H9 (cell line): Measurements from ENCODE around the gene ABHD16B. TPM values are rescaled to one million over a fixed set of nuclear protein-coding genes. Genes with fewer than 3 reads are reported as not detected.

Source experiments
- DNase-seq: peaks from one replicate; pipeline ENCODE4 v3.0.0-alpha.2; 2017
- H2AFZ ChIP-seq: one replicate; pipeline ENCODE4 v1.6.1; 2013; ENCODE audit warnings: mild to moderate bottlenecking, low read length, control low read depth, moderate library complexity
- H2AK5ac ChIP-seq: 2 replicates; pipeline ENCODE4 v1.6.1; 2013; ENCODE audit warnings: low read length, control low read depth, mixed read lengths; ENCODE audit not compliant: insufficient read length
- H2BK120ac ChIP-seq: one replicate; pipeline ENCODE4 v1.6.1; 2013; ENCODE audit warnings: low read depth, mild to moderate bottlenecking, low read length, control low read depth, inconsistent platforms; ENCODE audit not compliant: poor library complexity, severe bottlenecking
- H2BK12ac ChIP-seq: 2 replicates; pipeline ENCODE4 v1.6.1; 2013; ENCODE audit warnings: low read length, control low read depth, mixed read lengths, low read depth; ENCODE audit not compliant: insufficient read length
- H2BK15ac ChIP-seq: 2 replicates; pipeline ENCODE4 v1.6.1; 2013; ENCODE audit warnings: low read depth, low read length, control low read depth
- H2BK20ac ChIP-seq: one replicate; pipeline ENCODE4 v1.6.1; 2013; ENCODE audit warnings: low read depth, mild to moderate bottlenecking, low read length, control low read depth, inconsistent platforms; ENCODE audit not compliant: poor library complexity, severe bottlenecking
- H2BK5ac ChIP-seq: 2 replicates; pipeline ENCODE4 v1.6.1; 2013; ENCODE audit warnings: low read length, control low read depth, mixed read lengths; ENCODE audit not compliant: insufficient read length
- H3K14ac ChIP-seq: 2 replicates; pipeline ENCODE4 v1.6.1; 2013; ENCODE audit warnings: low read length, control low read depth; ENCODE audit not compliant: insufficient read depth
- H3K18ac ChIP-seq: 2 replicates; pipeline ENCODE4 v1.6.1; 2013; ENCODE audit warnings: low read depth, mild to moderate bottlenecking, mixed read lengths, low read length, control low read depth; ENCODE audit not compliant: insufficient read length
- H3K23ac ChIP-seq: 2 replicates; pipeline ENCODE4 v1.6.1; 2013; ENCODE audit warnings: low read length, control low read depth, mixed read lengths, low read depth; ENCODE audit not compliant: insufficient read length
- H3K23me2 ChIP-seq: 2 replicates; pipeline ENCODE4 v1.6.1; 2013; ENCODE audit warnings: low read depth, mild to moderate bottlenecking, mixed read lengths, low read length, control low read depth; ENCODE audit not compliant: insufficient read length, poor library complexity, severe bottlenecking
- H3K27ac ChIP-seq: 2 replicates; pipeline ENCODE4 v1.5.1; 2013; ENCODE audit warnings: low read length, control low read depth, mixed read lengths, low read depth; ENCODE audit not compliant: insufficient read length
- H3K27me3 ChIP-seq: 2 replicates; pipeline ENCODE4 v1.6.1; 2013; ENCODE audit warnings: low read length, control low read depth, inconsistent platforms; ENCODE audit not compliant: insufficient read depth
- H3K4ac ChIP-seq: 2 replicates; pipeline ENCODE4 v1.6.1; 2013; ENCODE audit warnings: low read depth, mild to moderate bottlenecking, control low read depth, inconsistent platforms, low read length, moderate library complexity
- H3K4me1 ChIP-seq: 2 replicates; pipeline ENCODE4 v1.6.1; 2013; ENCODE audit warnings: low read length, control low read depth, inconsistent platforms; ENCODE audit not compliant: insufficient read depth
- H3K4me2 ChIP-seq: 2 replicates; pipeline ENCODE4 v1.6.1; 2013; ENCODE audit warnings: low read length, control low read depth, mixed read lengths; ENCODE audit not compliant: insufficient read length, insufficient read depth
- H3K56ac ChIP-seq: 2 replicates; pipeline ENCODE4 v1.6.1; 2013; ENCODE audit warnings: low read depth, mild to moderate bottlenecking, mixed read lengths, low read length, control low read depth; ENCODE audit not compliant: insufficient read length
- H3K79me1 ChIP-seq: 2 replicates; pipeline ENCODE4 v1.6.1; 2013; ENCODE audit warnings: low read depth, mild to moderate bottlenecking, moderate library complexity, low read length, control low read depth, inconsistent platforms; ENCODE audit not compliant: insufficient read depth, poor library complexity, severe bottlenecking
- H3K79me2 ChIP-seq: 2 replicates; pipeline ENCODE4 v1.6.1; 2013; ENCODE audit warnings: low read length, control low read depth, inconsistent platforms; ENCODE audit not compliant: insufficient read depth
- H3K9ac ChIP-seq: 2 replicates; pipeline ENCODE4 v1.6.1; 2013; ENCODE audit warnings: low read length, control low read depth, mixed read lengths; ENCODE audit not compliant: insufficient read length; ENCODE audit errors: extremely low read depth
- H3K9me3 ChIP-seq: one replicate; pipeline ENCODE4 v1.6.1; 2013; ENCODE audit warnings: low read depth, low read length, inconsistent platforms; ENCODE audit not compliant: control insufficient read depth
- H3T11ph ChIP-seq: one replicate; pipeline ENCODE4 v1.6.1; 2013; ENCODE audit warnings: mild to moderate bottlenecking, low read length, control low read depth, inconsistent platforms
- H4K20me1 ChIP-seq: one replicate; pipeline ENCODE4 v1.6.1; 2013; ENCODE audit not compliant: control insufficient read depth, insufficient read length, insufficient read depth
- H4K5ac ChIP-seq: 2 replicates; pipeline ENCODE4 v1.6.1; 2013; ENCODE audit warnings: low read depth, mild to moderate bottlenecking, mixed read lengths, low read length, control low read depth; ENCODE audit not compliant: insufficient read length
- H4K8ac ChIP-seq: replicated peaks from 2 replicates; pipeline ENCODE4 v1.6.1; 2013; ENCODE audit warnings: low read length, control low read depth, mixed read lengths, low read depth; ENCODE audit not compliant: insufficient read length
- H4K91ac ChIP-seq: 2 replicates; pipeline ENCODE4 v1.6.1; 2013; ENCODE audit warnings: low read depth, mild to moderate bottlenecking, moderate library complexity, mixed read lengths, low read length, control low read depth; ENCODE audit not compliant: insufficient read length
- H3K27ac Mint-ChIP-seq, 3 experiments: 2 replicates in 2 of 3; 3 replicates in 1 of 3; pipeline ENCODE4 v1.8.0; 2020 to 2021; ENCODE audit warnings: mixed read lengths in 3 of 3, mild to moderate bottlenecking in 1 of 3, moderate library complexity in 1 of 3
- H3K27me3 Mint-ChIP-seq: 2 replicates; pipeline ENCODE4 v1.8.0; 2021; ENCODE audit warnings: low read depth, mild to moderate bottlenecking, moderate library complexity, mixed read lengths
- H3K36me3 Mint-ChIP-seq, 3 experiments: 2 replicates in 2 of 3; 3 replicates in 1 of 3; pipeline ENCODE4 v1.8.0; 2020 to 2021; ENCODE audit warnings: low read depth in 3 of 3, mixed read lengths in 3 of 3; ENCODE audit not compliant: insufficient read depth in 1 of 3
- H3K4me1 Mint-ChIP-seq, 2 experiments: 2 replicates each; pipeline ENCODE4 v1.8.0; 2020; ENCODE audit warnings: mixed read lengths in 2 of 2
- H3K4me3 Mint-ChIP-seq, 2 experiments: 2 replicates in 1 of 2; 3 replicates in 1 of 2; pipeline ENCODE4 v1.8.0; 2020 to 2021; ENCODE audit warnings: mild to moderate bottlenecking in 2 of 2, mixed read lengths in 2 of 2, moderate library complexity in 1 of 2
- H3K9me3 Mint-ChIP-seq, 2 experiments: 2 replicates in 1 of 2; 3 replicates in 1 of 2; pipeline ENCODE4 v1.8.0; 2020; ENCODE audit warnings: mild to moderate bottlenecking in 2 of 2, mixed read lengths in 2 of 2, moderate library complexity in 1 of 2
- WGBS: extraction: QIAGEN DNeasy Blood & Tissue Kit; methylation state at CpG from one replicate; pipeline ENCODE4 v1.1.7; 2013; ENCODE audit warnings: missing lambda C conversion rate, low lambda C conversion rate, mixed read lengths; ENCODE audit not compliant: insufficient read length; ENCODE audit errors: extremely low coverage; 5-methylcytosine and 5-hydroxymethylcytosine counted together
- total RNA-seq: library from RNA; stranded (reverse); gene quantifications from 2 replicates; pipeline ENCODE4 v1.2.1, GENCODE V29; 2021
- TF ChIP-seq, protein P1 (sequence below): fragments of 200-600 bp; sonication (generic); conservative IDR thresholded peaks from 3 replicates; pipeline ENCODE4 v1.8.0; 2021; ENCODE audit warnings: antibody characterized with exemption, mild to moderate bottlenecking

ABHD16B gene
- total RNA-seq, 1 experiment from 2014 or later, result not detected

DNA sequence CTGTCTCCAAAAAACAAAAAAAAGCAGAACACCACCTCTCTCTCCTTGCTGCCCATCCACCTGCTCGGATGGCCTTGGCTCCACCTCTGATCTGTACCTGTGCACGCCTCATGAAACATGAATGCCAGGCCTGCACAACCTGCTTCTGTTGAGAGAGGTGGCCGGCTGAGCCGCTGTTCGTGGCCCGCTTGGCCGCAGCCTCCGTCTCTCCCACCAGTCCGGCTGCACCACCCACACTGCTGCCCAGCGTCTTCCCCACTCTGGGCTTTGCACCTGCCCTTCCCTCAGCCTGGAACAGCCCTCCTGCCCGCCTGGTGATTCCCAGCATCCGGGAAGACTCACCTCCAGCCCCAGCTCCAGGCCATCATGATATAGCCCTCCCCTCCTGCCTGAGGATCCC, 18.1 kb upstream of the ABHD16B start:
- H3K18ac ChIP-seq, result no peak overlapping the region
- no peak overlapping the region for H2AK5ac ChIP-seq
- H3K27ac ChIP-seq, result no peak overlapping the region
- no peak overlapping the region for H3K23ac ChIP-seq
- no peak overlapping the region for H3K56ac ChIP-seq
- WGBS, result no CpG with 5 or more reads among the region's 12 CpGs
- H2AFZ ChIP-seq, result no peak overlapping the region
- H2BK15ac ChIP-seq, result no peak overlapping the region
- H3K23me2 ChIP-seq, result peaks cover 5% of the 10 kb centered on the region
- H3K9ac ChIP-seq, result no peak overlapping the region
- H3K4ac ChIP-seq, result no peak overlapping the region
- H2BK120ac ChIP-seq, result no peak overlapping the region
- no peak overlapping the region for H4K5ac ChIP-seq
- H3K4me1 ChIP-seq, result peaks cover 5% of the 10 kb centered on the region; the same call in 1 of the 2 replicates
- no peak overlapping the region for H3T11ph ChIP-seq
- Mint-ChIP-seq H3K36me3 (no peaks in the 10 kb centered on the region), H3K27ac (no peak overlapping the region), H3K9me3 (no peaks in the 10 kb centered on the region), H3K4me3 (no peak overlapping the region), H3K4me1 (peaks cover 10 to 16% of the 10 kb centered on the region in 2 experiments), H3K27me3 (peaks cover 4% of the 10 kb centered on the region)
- H2BK20ac ChIP-seq, result no peak overlapping the region
- no peak overlapping the region for H4K91ac ChIP-seq
- H2BK5ac ChIP-seq, result no peak overlapping the region
- H2BK12ac ChIP-seq, result no peak overlapping the region
- no peaks in the 10 kb centered on the region for H3K9me3 ChIP-seq
- no peaks in the 10 kb centered on the region for H3K27me3 ChIP-seq
- H3K79me2 ChIP-seq, result no peaks in the 10 kb centered on the region
- TF ChIP-seq, protein P1, sequence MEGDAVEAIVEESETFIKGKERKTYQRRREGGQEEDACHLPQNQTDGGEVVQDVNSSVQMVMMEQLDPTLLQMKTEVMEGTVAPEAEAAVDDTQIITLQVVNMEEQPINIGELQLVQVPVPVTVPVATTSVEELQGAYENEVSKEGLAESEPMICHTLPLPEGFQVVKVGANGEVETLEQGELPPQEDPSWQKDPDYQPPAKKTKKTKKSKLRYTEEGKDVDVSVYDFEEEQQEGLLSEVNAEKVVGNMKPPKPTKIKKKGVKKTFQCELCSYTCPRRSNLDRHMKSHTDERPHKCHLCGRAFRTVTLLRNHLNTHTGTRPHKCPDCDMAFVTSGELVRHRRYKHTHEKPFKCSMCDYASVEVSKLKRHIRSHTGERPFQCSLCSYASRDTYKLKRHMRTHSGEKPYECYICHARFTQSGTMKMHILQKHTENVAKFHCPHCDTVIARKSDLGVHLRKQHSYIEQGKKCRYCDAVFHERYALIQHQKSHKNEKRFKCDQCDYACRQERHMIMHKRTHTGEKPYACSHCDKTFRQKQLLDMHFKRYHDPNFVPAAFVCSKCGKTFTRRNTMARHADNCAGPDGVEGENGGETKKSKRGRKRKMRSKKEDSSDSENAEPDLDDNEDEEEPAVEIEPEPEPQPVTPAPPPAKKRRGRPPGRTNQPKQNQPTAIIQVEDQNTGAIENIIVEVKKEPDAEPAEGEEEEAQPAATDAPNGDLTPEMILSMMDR, result no peak
- H3K79me1 ChIP-seq, result no peaks in the 10 kb centered on the region
- H3K4me2 ChIP-seq, result no peak overlapping the region
- DNase-seq, result no peak
- H4K20me1 ChIP-seq, result no peaks in the 10 kb centered on the region
- H4K8ac ChIP-seq, result no peak overlapping the region
- no peak overlapping the region for H3K14ac ChIP-seq
